GM18502 (cell line): ENCODE measurements around the gene ANKRD9.

Source experiments
- ATAC-seq: cut with Tn5 transposase; IDR thresholded peaks from one replicate; pipeline ENCODE4 v1.9.1; 2021; ENCODE audit warnings: mild to moderate bottlenecking; ENCODE audit not compliant: unreplicated experiment, poor library complexity

Gene ANKRD9

DNA sequence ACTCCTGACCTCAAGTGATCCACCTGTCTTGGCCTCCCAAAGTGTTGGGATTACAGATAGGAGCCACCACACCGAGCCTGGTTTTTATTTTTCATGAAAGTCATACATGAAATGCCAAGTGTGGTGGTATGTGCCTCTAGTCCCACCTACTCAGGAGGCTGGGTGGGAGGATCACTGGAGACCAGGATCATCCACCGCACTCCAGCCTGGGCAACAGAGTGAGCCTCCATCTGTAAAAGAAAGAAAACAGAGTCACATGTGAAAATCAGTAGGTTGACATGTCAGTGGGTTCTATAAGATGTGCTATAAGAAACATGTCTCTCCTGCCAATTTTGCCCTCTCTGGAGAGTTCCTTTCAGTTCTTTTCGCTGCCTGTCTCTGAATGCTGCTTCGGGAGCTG is 28.2 kb downstream of the ANKRD9 start:
- ATAC-seq = no peak

DNA sequence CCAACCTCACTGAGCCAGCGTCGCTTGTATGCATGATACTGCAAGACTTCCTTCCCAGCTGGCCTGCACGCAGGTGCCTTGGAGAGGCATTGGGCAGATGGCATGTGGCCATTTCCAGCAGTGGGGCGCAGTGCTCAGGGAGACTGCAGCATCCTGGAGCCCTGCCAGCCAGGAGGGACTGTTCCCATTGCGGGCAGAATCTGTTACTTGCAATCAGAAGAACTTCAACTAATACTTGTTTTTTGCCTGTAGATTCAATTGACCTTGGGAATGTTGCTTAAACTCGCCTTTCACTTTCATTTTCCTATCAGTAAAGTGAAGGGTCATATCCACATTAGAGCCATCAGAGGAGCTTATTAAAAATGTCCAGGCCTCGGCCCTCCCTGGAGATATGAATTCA is 29.8 kb downstream of the ANKRD9 start:
- no peak for ATAC-seq

DNA sequence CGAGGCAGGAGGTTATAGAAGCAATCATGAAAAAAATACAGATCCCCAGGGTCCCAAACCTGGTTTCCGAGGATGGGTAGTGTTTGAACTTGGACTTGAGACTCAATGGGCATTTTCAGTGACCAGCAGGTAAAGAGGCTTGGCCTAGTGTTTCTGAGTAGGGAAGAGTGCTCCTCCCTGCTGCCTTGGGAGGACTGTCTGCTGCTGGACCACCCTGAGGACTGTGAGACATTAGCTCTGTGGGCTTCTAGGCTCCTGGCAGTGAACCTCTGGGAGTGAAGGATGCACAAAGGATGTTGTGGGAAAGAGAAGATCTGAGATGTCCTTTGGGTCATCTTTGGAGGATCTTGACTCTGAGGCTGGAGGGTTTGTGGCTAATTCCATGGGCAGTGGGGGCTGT is 30.5 kb downstream of the ANKRD9 start:
- ATAC-seq = no peak

DNA sequence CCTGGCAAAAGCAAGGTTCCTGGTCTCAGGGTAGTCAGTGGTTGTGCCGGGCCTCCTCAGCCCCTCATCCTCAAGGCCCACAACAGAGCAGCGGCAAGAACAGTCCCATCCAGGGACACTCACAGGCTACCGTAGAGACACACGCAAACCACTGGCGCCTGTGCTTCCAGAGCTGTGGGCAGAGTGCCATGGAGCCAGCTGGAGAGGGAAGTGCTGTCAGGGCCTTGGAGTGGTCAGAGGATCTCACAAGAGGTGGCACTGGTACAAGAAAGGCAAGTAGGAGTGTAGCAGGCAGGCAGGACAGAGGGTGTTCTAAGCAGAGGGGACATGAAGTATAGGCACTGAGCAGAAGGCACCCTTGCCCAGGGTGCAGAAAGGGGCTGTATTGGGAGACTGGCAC is 34.6 kb downstream of the ANKRD9 start:
- no peak for ATAC-seq

DNA sequence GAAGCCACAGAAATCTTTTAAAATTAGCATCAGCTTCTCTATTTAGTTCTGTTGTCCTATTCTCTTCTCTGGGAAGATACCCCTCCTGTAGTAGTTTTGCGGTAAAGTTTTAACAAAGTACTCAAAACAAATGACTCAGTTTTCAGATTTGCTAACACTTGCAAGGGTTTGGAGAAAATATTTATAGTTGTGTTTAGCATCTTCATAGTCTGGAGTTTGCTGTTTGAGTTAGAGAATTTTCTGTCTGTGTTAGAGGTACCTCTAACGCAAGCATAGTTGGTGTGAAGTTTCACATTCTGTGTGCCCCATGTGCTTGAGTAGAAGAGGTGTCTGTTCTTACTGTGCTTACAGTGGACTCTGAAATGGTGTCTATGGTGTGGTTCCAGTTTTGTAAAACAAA is 36.0 kb downstream of the ANKRD9 start:
- no peak for ATAC-seq

DNA sequence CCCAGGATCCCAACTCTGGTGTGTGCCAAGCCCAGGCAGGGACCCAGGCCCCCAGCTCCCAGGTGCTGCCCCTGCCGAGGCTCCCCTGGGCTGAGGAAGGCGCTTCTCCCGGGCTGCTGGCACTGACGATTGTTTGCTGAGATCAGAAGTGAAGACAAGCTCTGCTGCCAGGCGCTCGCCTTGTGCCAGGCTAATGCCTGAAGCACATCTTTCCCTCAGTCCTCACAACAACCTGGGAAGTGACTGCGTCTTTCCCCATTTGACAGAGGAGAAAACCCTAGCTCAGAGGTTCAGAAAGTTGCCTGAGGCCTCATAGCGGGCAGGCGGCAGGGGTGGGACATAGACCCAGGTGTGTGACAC is 36.8 kb downstream of the ANKRD9 start:
- ATAC-seq = no peak

DNA sequence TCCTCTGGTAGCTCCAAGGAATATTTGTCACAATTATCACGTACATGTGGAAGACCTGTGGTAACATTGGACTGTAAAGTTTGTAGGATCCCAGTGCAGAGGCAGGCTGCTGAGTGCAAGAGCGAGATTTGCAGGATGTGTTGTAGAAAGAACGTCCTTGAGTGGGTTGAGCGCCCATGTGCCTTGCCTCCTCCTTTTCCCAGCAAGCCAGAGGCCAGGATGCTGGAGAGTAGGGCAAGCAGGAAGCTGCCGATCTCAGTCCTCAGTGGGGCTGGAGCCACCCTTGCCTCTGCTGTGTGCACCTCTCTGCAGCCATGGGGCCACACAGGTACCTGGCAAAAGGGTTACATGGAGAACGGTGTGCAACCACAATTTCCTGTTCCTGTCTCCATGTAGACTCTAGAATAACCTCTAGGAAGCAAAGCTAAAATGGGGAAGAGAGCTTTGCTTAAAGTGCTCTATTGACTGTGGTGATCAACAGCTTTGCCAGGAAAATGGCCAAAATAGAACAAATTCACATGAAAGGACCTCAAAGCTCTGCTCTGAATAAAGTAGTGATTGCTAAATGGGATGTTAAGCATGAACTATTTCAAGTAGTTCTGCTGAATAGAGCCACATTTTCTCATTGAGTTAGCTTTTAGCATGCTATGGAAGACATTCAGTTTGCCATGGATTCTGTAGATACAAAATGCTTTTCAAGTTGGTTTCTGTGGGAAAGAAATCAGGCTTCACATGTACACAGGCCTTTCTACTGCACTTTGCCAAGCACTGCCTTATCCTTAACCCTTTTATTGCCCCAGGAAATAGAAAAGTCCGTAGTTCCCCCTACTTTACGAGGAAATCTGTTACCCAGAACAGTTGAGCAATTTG is 37.4 kb downstream of the ANKRD9 start:
- ATAC-seq = no peak

DNA sequence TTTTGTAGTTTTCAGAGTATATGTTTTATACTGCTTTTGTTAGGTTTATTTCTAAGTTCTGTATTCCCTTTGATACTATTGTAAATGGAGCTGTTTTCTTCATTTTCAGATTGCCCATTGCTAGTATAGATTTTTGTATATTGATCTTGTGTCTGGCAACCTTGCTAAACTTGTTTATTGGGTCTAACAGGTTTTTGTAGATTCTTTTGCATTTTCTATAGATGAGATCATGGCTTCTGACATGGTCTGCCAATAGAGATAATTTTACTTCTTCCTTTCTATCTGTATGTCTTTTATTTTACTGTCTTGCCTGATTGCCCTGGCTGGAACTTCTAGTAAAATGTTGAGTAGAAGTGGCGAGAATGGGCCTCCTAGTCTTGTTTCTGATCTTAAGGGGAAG is 40.3 kb downstream of the ANKRD9 start:
- no peak for ATAC-seq

DNA sequence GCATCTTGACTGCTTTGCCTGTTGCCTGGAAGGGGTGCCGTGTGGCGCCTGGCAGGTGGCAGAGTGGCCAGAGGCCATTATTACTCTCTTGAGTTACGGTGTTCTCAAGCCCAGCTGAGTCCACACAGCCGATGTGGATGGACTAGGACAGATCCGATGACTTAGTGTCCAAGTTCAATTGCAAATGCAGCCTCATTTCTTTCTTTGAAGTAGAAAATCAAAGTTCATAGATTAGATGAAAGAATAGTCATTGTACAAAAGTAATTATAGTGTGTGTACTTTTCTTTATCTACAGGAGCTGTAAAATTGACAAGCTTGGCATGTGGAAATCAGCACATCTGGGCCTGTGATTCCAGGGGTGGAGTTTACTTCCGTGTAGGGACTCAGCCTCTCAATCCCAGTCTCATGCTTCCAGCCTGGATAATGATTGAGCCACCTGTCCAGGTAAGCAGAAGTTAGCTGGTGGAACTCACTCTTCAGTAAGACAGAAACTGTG is 44.7 kb downstream of the ANKRD9 start:
- no peak for ATAC-seq

DNA sequence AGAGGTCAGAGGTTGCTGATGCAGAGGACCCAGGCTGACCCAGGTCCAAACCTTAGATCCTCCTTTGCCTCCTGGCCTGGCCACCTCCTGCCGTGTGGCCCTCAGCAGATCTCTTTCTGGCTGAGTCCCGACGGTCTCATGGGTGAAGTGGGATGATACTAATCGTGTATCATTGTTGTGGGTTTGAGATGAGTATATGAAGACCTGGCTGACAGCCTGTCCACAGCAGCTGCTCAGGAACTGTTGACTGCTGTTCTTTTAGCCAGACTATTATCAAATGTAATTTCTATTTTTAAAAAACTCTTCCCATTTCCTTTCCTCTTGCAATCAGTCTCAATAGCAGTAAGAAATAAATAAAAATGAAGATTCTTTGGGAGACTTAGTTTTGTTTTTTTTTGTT is 45.6 kb downstream of the ANKRD9 start:
- ATAC-seq = no peak

DNA sequence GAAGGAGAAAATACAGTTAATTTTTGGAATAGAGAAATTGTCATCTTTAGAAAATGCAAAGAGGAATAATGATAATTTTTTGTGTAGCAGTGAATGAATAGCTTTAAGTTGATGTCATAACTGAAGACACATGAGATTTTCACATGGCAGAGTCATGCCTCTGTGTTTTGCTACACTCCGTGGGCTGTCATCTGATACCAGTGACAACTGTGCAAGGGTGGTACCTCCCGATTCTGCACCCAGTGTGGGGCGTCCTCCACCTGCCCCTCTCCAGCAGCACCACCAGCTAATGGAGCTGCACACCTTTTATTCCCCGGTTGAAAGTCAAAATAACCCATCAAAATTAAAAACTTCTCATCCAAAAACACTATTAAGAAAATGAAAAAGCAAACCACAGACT is 47.2 kb downstream of the ANKRD9 start:
- no peak for ATAC-seq

DNA sequence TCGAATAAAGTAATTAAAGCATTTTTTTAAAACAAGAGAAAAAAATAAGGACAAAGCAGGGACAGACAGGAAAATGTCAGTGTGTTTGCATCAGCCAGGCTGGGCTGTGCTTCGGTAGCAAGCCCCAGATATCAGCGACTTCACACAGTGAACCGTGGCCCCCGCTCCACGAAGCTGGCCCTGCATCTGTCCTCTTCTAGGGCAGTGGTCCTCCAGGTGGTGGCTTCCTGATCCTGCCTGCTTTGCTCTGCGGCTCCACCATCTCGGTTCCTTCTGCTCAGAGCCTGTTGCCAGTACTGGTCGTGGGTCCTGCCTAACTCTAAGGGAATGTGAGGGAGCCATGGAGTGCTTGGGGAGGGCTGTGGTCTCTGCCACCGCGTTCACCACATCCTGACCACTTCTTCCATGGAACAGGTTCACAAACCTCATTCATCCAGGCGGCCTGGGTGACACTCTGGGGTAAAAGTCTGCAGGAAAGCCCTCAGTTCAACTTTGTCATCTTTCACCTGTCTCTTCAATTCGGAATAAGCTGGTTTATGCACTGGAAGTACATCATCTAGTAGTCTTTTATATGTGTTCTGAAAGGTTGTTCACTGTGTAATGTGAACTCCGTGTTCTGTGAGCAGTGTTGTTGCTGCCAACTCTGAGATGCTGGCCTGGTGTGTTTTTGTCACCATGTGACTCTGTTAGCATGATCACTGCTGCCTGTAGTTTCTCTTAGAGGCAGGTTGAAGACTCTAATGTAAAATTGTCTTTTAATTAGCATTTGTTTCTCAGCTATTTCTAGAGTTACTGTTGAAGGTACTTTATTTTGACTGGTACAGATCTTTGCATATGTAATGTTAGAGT is 47.9 kb downstream of the ANKRD9 start:
- no peak for ATAC-seq

DNA sequence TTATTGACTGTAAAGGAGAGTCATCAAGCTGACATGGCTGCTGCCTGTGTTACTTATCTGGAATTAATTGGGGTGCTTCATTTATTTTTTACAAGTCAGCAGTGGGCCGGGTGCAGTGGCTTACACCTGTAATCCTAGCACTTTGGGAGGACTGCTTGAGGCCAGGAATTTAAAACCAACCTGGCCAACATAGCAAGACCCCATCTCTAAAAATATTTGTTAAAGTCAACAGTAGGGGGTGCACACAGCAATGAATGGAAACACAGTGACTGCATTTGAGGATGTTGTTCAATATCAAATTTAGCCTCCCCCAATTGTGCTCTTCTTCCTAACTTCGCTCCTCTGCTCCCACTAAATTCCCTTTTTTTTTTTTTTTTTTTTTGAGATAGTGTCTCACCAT is 52.1 kb downstream of the ANKRD9 start:
- ATAC-seq = no peak

DNA sequence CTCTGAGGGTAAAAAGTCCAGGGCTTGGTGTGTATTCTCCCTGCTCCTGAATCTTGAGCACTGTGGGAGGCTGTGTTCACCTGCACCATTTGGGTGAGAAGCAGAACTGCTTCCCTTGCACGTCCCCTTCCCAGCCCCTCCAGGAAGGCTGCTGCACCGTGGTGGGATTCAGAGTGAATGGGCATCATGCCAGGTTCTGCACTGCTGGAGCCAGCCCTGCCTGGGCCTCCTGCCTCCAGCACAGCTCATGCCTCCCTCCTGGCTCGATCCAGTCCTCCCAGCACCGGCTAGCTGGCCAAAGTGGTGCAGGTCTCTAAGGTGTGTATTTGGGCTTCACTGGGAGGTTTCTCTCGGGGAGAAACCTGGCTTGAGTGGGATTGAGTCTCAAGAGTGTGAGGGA is 54.9 kb downstream of the ANKRD9 start:
- no peak for ATAC-seq

DNA sequence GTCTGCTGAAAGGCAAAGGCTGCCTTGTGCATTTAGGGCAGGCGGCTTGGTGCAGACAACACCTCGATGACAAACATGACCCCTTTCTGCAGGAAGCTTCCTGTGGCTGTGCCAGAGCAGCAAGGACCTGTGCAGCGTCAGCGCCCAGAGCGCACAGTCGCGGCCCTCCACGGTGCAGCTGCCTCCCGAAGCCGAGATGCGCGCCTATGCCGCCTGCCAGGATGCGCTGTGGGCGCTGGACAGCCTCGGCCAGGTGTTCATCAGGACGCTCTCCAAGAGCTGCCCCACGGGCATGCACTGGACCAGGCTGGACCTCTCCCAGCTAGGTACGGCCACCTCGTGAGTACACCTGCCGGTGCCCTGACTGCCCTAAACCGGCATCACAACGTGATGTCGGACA is 57.3 kb downstream of the ANKRD9 start:
- ATAC-seq = no peak
